ENCODE measurements around the gene STX5. TPM values are rescaled to one million over a fixed set of nuclear protein-coding genes. Genes with fewer than 3 reads are reported as not detected.

Gene STX5
- total RNA-seq, 1 donor from 2014 or later: 24.1 TPM

- DNase-seq (ENCODE audit: low read depth, low spot score): peak; percentile 97
- H3K36me3 Mint-ChIP-seq (ENCODE audit: low read depth): peaks cover 46% of the 10 kb centered on the region
- H3K9me3 Mint-ChIP-seq: no peaks in the 10 kb centered on the region
- TF ChIP-seq CTCF (conservative IDR thresholded peaks at IDR 0.05): no peak
- peak overlapping the region; percentile 100 for H3K27ac Mint-ChIP-seq (ENCODE audit: unreplicated experiment)
- peaks cover 32% of the 10 kb centered on the region for H3K27me3 Mint-ChIP-seq (ENCODE audit: low read depth)
- H3K4me1 Mint-ChIP-seq: peaks cover 80% of the 10 kb centered on the region
- H3K4me3 Mint-ChIP-seq: peak overlapping the region; percentile 98
These were observed 23.9 kb upstream of the STX5 start for GRCh38 chr11:62855571-62856332.

GRCh38 chr11:62854825-62855570, 23.1 kb upstream of the STX5 start:
- no peak for TF ChIP-seq CTCF (conservative IDR thresholded peaks at IDR 0.05)
- Mint-ChIP-seq H3K27me3 (ENCODE audit: low read depth) (peaks cover 36% of the 10 kb centered on the region), H3K27ac (ENCODE audit: unreplicated experiment) (peak overlapping the region; percentile 100), H3K9me3 (no peaks in the 10 kb centered on the region), H3K36me3 (ENCODE audit: low read depth) (peaks cover 46% of the 10 kb centered on the region), H3K4me1 (peaks cover 75% of the 10 kb centered on the region), H3K4me3 (peak overlapping the region; percentile 98)
- no peak for DNase-seq (ENCODE audit: low read depth, low spot score)

GRCh38 chr11:62854013-62854824, 22.4 kb upstream of the STX5 start:
- peak overlapping the region; percentile 100 for H3K27ac Mint-ChIP-seq (ENCODE audit: unreplicated experiment)
- H3K9me3 Mint-ChIP-seq: no peaks in the 10 kb centered on the region
- TF ChIP-seq CTCF (conservative IDR thresholded peaks at IDR 0.05): no peak
- H3K27me3 Mint-ChIP-seq (ENCODE audit: low read depth): peaks cover 40% of the 10 kb centered on the region
- peaks cover 46% of the 10 kb centered on the region for H3K36me3 Mint-ChIP-seq (ENCODE audit: low read depth)
- DNase-seq (ENCODE audit: low read depth, low spot score): no peak
- H3K4me3 Mint-ChIP-seq: peak overlapping the region; percentile 98
- peaks cover 68% of the 10 kb centered on the region for H3K4me1 Mint-ChIP-seq

- peak overlapping the region; percentile 98 for H3K4me3 Mint-ChIP-seq
- no peaks in the 10 kb centered on the region for H3K9me3 Mint-ChIP-seq
- H3K27me3 Mint-ChIP-seq (ENCODE audit: low read depth): peaks cover 40% of the 10 kb centered on the region
- H3K27ac Mint-ChIP-seq (ENCODE audit: unreplicated experiment): peak overlapping the region; percentile 100
- no peak for TF ChIP-seq CTCF (conservative IDR thresholded peaks at IDR 0.05)
- H3K36me3 Mint-ChIP-seq (ENCODE audit: low read depth): peaks cover 46% of the 10 kb centered on the region
- no peak for DNase-seq (ENCODE audit: low read depth, low spot score)
- H3K4me1 Mint-ChIP-seq: peaks cover 64% of the 10 kb centered on the region
These were observed 21.6 kb upstream of the STX5 start for GRCh38 chr11:62853279-62853965.
